CD4-positive, CD25-positive, alpha-beta regulatory T cell (primary cell): Measurements from ENCODE around the gene SIDT2. TPM values are rescaled to one million over a fixed set of nuclear protein-coding genes. Genes with fewer than 3 reads are reported as not detected.

ENCODE experiments used
- ATAC-seq, 2 donors: fragments of 150-1000 bp; cut with Tn5 transposase; one replicate each; pipeline ENCODE4 v1.10.0; 2021; ENCODE audit warnings: low read depth in 2 of 2, moderate number of reproducible peaks in 2 of 2, moderate library complexity in 1 of 2
- DNase-seq, 3 donors: peaks; one replicate each; pipeline versions ENCODE4 v3.0.0 to v3.0.0-alpha.2; 2012 to 2022; ENCODE audit warnings: mixed read lengths in 1 of 3
- H3K27ac ChIP-seq: one replicate; pipeline ENCODE4 v1.7.0; 2013; ENCODE audit warnings: mild to moderate bottlenecking, low read length; ENCODE audit not compliant: insufficient read depth, poor library complexity, severe bottlenecking
- H3K27me3 ChIP-seq: one replicate; pipeline ENCODE4 v1.7.0; 2013; ENCODE audit warnings: low read length; ENCODE audit not compliant: control insufficient read depth, insufficient read depth
- H3K36me3 ChIP-seq: one replicate; pipeline ENCODE4 v1.7.0; 2013; ENCODE audit warnings: mild to moderate bottlenecking, low read length, moderate library complexity; ENCODE audit not compliant: control insufficient read depth, insufficient read depth
- H3K4me1 ChIP-seq: 2 replicates; pipeline ENCODE4 v1.7.0; 2013; ENCODE audit warnings: mild to moderate bottlenecking, low read length; ENCODE audit not compliant: insufficient read depth, control insufficient read depth, poor library complexity, severe bottlenecking
- H3K4me3 ChIP-seq: one replicate; pipeline ENCODE4 v1.7.0; 2013; ENCODE audit warnings: low read depth, mild to moderate bottlenecking, low read length, moderate library complexity
- H3K9me3 ChIP-seq, 2 experiments: 1 replicate in 1 of 2; 2 replicates in 1 of 2; pipeline ENCODE4 v1.7.0; 2013; ENCODE audit warnings: low read length in 2 of 2, mild to moderate bottlenecking in 1 of 2, moderate library complexity in 1 of 2; ENCODE audit not compliant: control insufficient read depth in 2 of 2
- H3K27ac Mint-ChIP-seq, 3 donors: one replicate each; pipeline ENCODE4 v1.8.0; 2020 to 2022; ENCODE audit warnings: mild to moderate bottlenecking in 3 of 3, mixed read lengths in 3 of 3, moderate library complexity in 2 of 3
- H3K27me3 Mint-ChIP-seq: one replicate; pipeline ENCODE4 v1.8.0; 2022; ENCODE audit warnings: mild to moderate bottlenecking, mixed read lengths
- H3K36me3 Mint-ChIP-seq: one replicate; pipeline ENCODE4 v1.8.0; 2020; ENCODE audit warnings: mixed read lengths
- H3K4me1 Mint-ChIP-seq, 4 donors: one replicate each; pipeline ENCODE4 v1.8.0; 2020 to 2022; ENCODE audit warnings: mixed read lengths in 4 of 4, mild to moderate bottlenecking in 1 of 4
- H3K4me3 Mint-ChIP-seq, 4 donors: one replicate each; pipeline ENCODE4 v1.8.0; 2020 to 2022; ENCODE audit warnings: mild to moderate bottlenecking in 4 of 4, mixed read lengths in 4 of 4, moderate library complexity in 3 of 4
- H3K9me3 Mint-ChIP-seq, 7 donors: one replicate each; pipeline ENCODE4 v1.8.0; 2020 to 2022; ENCODE audit warnings: mixed read lengths in 7 of 7, mild to moderate bottlenecking in 3 of 7, moderate library complexity in 2 of 7
- polyA plus RNA-seq, 4 donors: library from polyadenylated mRNA; unstranded; fragments of 300-500 nt; fragmentation: Illumina TruSeq; gene quantifications; one replicate each; pipeline ENCODE4 v1.2.3, GENCODE V29; 2021
- total RNA-seq: library from RNA; stranded (reverse); gene quantifications from one replicate; pipeline ENCODE4 v1.2.3, GENCODE V29; 2022

Gene SIDT2
- total and polyA plus RNA-seq, 5 donors from 2014 or later, result 2.5 to 129 (median 5.4) TPM

GRCh38 chr11:117230286-117230961, 51.9 kb downstream of the SIDT2 start:
- Mint-ChIP-seq H3K27me3 (no peaks in the 10 kb centered on the region), H3K4me1 (peaks cover 0 to 64% (median 49%) of the 10 kb centered on the region in 4 donors), H3K36me3 (peaks cover 31% of the 10 kb centered on the region), H3K9me3 (no peaks in the 10 kb centered on the region), H3K4me3 (peak overlapping the region; percentile 93 to 100 (median 96)), H3K27ac (peak overlapping the region; percentile 95 to 100 (median 97))
- Histone ChIP-seq H3K27ac (peak overlapping the region; percentile 92), H3K27me3 (no peaks in the 10 kb centered on the region), H3K36me3 (peaks cover 42% of the 10 kb centered on the region), H3K9me3 (no peaks in the 10 kb centered on the region), H3K4me1 (peaks cover 49% of the 10 kb centered on the region), H3K4me3 (peak overlapping the region; percentile 97)
- peak in 2 of 3 donors; percentile 75 to 87 for DNase-seq
- peak; percentile 49 to 54 for ATAC-seq

- H3K27ac ChIP-seq, result peak overlapping the region; percentile 92
- no peaks in the 10 kb centered on the region for H3K27me3 ChIP-seq
- Mint-ChIP-seq H3K9me3 (no peaks in the 10 kb centered on the region), H3K36me3 (peaks cover 31% of the 10 kb centered on the region), H3K27ac (peak overlapping the region; percentile 95 to 100 (median 97)), H3K4me3 (peak overlapping the region; percentile 93 to 100 (median 96)), H3K27me3 (no peaks in the 10 kb centered on the region), H3K4me1 (peaks cover 0 to 63% (median 48%) of the 10 kb centered on the region in 4 donors)
- ATAC-seq (no peak), DNase-seq (peak in 1 of 3 donors; percentile 23)
- H3K36me3 ChIP-seq, result peaks cover 37% of the 10 kb centered on the region
- peak overlapping the region; percentile 97 for H3K4me3 ChIP-seq
- peaks cover 49% of the 10 kb centered on the region for H3K4me1 ChIP-seq
- no peaks in the 10 kb centered on the region for H3K9me3 ChIP-seq
Observed at GRCh38 chr11:117230999-117231841, 52.7 kb downstream of the SIDT2 start.

- Histone ChIP-seq H3K9me3 (no peaks in the 10 kb centered on the region), H3K27me3 (no peaks in the 10 kb centered on the region), H3K4me3 (peak within 1 kb of the TSS; percentile 97), H3K36me3 (peaks cover 31% of the 10 kb centered on the region), H3K4me1 (peaks cover 43% of the 10 kb centered on the region), H3K27ac (peak within 1 kb of the TSS; percentile 92)
- Mint-ChIP-seq H3K27me3 (no peaks in the 10 kb centered on the region), H3K4me3 (peak within 1 kb of the TSS; percentile 93 to 100 (median 98)), H3K27ac (peak within 1 kb of the TSS; percentile 95 to 100 (median 99)), H3K4me1 (peaks cover 0 to 63% (median 43%) of the 10 kb centered on the region in 4 donors), H3K9me3 (peaks cover 0 to 1% (median 0%) of the 10 kb centered on the region in 7 donors), H3K36me3 (peaks cover 27% of the 10 kb centered on the region)
- DNase-seq (no peak), ATAC-seq (no peak)
Observed at GRCh38 chr11:117231842-117232091, 53.2 kb downstream of the SIDT2 start, which contains the start of gene PCSK7. PCSK7 (minus strand) TSS chr11:117232073; CDS start chr11:117229844, 2,229 bp downstream.

- H3K9me3 Mint-ChIP-seq, result peaks cover 0 to 1% (median 0%) of the 10 kb centered on the region in 7 donors
- no peaks in the 10 kb centered on the region for H3K27me3 ChIP-seq
- peaks cover 0 to 59% (median 42%) of the 10 kb centered on the region in 4 donors for H3K4me1 Mint-ChIP-seq
- peaks cover 26% of the 10 kb centered on the region for H3K36me3 ChIP-seq
- peak within 1 kb of the TSS; percentile 97 for H3K4me3 ChIP-seq
- DNase-seq (peak; percentile 74 to 84 (median 77)), ATAC-seq (peak; percentile 76 to 81)
- peak within 1 kb of the TSS; percentile 92 for H3K27ac ChIP-seq
- H3K27ac Mint-ChIP-seq, result peak within 1 kb of the TSS; percentile 95 to 100 (median 99)
- H3K36me3 Mint-ChIP-seq, result peaks cover 23% of the 10 kb centered on the region
- no peaks in the 10 kb centered on the region for H3K27me3 Mint-ChIP-seq
- H3K4me1 ChIP-seq, result peaks cover 40% of the 10 kb centered on the region
- H3K4me3 Mint-ChIP-seq, result peak within 1 kb of the TSS; percentile 93 to 100 (median 98)
- no peaks in the 10 kb centered on the region for H3K9me3 ChIP-seq
Observed at GRCh38 chr11:117232092-117232878, 53.7 kb downstream of the SIDT2 start, which contains the start of gene RNF214. RNF214 (plus strand) TSS chr11:117232671; CDS start chr11:117234273, 1,602 bp downstream.

- H3K4me3 Mint-ChIP-seq, result peak overlapping the region; percentile 83 to 91 (median 90)
- H3K27ac Mint-ChIP-seq, result peak overlapping the region; percentile 90 to 97 (median 92)
- H3K4me1 Mint-ChIP-seq, result peaks cover 0 to 55% (median 41%) of the 10 kb centered on the region in 4 donors
- H3K9me3 Mint-ChIP-seq, result peaks cover 0 to 1% (median 0%) of the 10 kb centered on the region in 7 donors
- ATAC-seq (peak in 1 of 2 donors; percentile 1), DNase-seq (peak in 1 of 3 donors; percentile 22)
- Histone ChIP-seq H3K4me3 (peak overlapping the region; percentile 51), H3K27me3 (no peaks in the 10 kb centered on the region), H3K27ac (peak overlapping the region; percentile 92), H3K36me3 (peaks cover 20% of the 10 kb centered on the region), H3K9me3 (no peaks in the 10 kb centered on the region), H3K4me1 (peaks cover 40% of the 10 kb centered on the region)
- peaks cover 21% of the 10 kb centered on the region for H3K36me3 Mint-ChIP-seq
- no peaks in the 10 kb centered on the region for H3K27me3 Mint-ChIP-seq
Observed at GRCh38 chr11:117232911-117233409, 54.4 kb downstream of the SIDT2 start.

GRCh38 chr11:117238221-117238620, 59.7 kb downstream of the SIDT2 start:
- no peaks in the 10 kb centered on the region for H3K27me3 Mint-ChIP-seq
- no peak overlapping the region for H3K27ac Mint-ChIP-seq
- ATAC-seq, result no peak
- Histone ChIP-seq H3K27me3 (no peaks in the 10 kb centered on the region), H3K36me3 (peaks cover 16% of the 10 kb centered on the region), H3K9me3 (no peaks in the 10 kb centered on the region), H3K27ac (no peak overlapping the region), H3K4me1 (peaks cover 9% of the 10 kb centered on the region), H3K4me3 (no peak overlapping the region)
- no peak for DNase-seq
- no peak overlapping the region for H3K4me3 Mint-ChIP-seq
- H3K36me3 Mint-ChIP-seq, result peaks cover 17% of the 10 kb centered on the region
- peaks cover 0 to 1% (median 0%) of the 10 kb centered on the region in 7 donors for H3K9me3 Mint-ChIP-seq
- H3K4me1 Mint-ChIP-seq, result peaks cover 0 to 20% (median 13%) of the 10 kb centered on the region in 4 donors

GRCh38 chr11:117239295-117239694, 60.8 kb downstream of the SIDT2 start:
- peaks cover 0 to 1% (median 0%) of the 10 kb centered on the region in 7 donors for H3K9me3 Mint-ChIP-seq
- no peaks in the 10 kb centered on the region for H3K27me3 Mint-ChIP-seq
- Histone ChIP-seq H3K9me3 (no peaks in the 10 kb centered on the region), H3K4me3 (no peak overlapping the region), H3K36me3 (peaks cover 24% of the 10 kb centered on the region), H3K27me3 (no peaks in the 10 kb centered on the region), H3K4me1 (no peaks in the 10 kb centered on the region), H3K27ac (no peak overlapping the region)
- peak overlapping the region in 1 of 3 donors; percentile 67 for H3K27ac Mint-ChIP-seq
- peaks cover 0 to 9% (median 3%) of the 10 kb centered on the region in 4 donors for H3K4me1 Mint-ChIP-seq
- H3K4me3 Mint-ChIP-seq, result no peak overlapping the region
- ATAC-seq (no peak), DNase-seq (no peak)
- peaks cover 19% of the 10 kb centered on the region for H3K36me3 Mint-ChIP-seq
